H9 (cell line): ENCODE results near the gene RNF130. TPM values are rescaled to one million over a fixed set of nuclear protein-coding genes. Genes with fewer than 3 reads are reported as not detected.

ENCODE experiments used
- DNase-seq: peaks from one replicate; pipeline ENCODE4 v3.0.0-alpha.2; 2017
- H2AFZ ChIP-seq: one replicate; pipeline ENCODE4 v1.6.1; 2013; ENCODE audit warnings: mild to moderate bottlenecking, low read length, control low read depth, moderate library complexity
- H2AK5ac ChIP-seq: 2 replicates; pipeline ENCODE4 v1.6.1; 2013; ENCODE audit warnings: low read length, control low read depth, mixed read lengths; ENCODE audit not compliant: insufficient read length
- H2BK120ac ChIP-seq: one replicate; pipeline ENCODE4 v1.6.1; 2013; ENCODE audit warnings: low read depth, mild to moderate bottlenecking, low read length, control low read depth, inconsistent platforms; ENCODE audit not compliant: poor library complexity, severe bottlenecking
- H2BK12ac ChIP-seq: 2 replicates; pipeline ENCODE4 v1.6.1; 2013; ENCODE audit warnings: low read length, control low read depth, mixed read lengths, low read depth; ENCODE audit not compliant: insufficient read length
- H2BK15ac ChIP-seq: 2 replicates; pipeline ENCODE4 v1.6.1; 2013; ENCODE audit warnings: low read depth, low read length, control low read depth
- H2BK20ac ChIP-seq: one replicate; pipeline ENCODE4 v1.6.1; 2013; ENCODE audit warnings: low read depth, mild to moderate bottlenecking, low read length, control low read depth, inconsistent platforms; ENCODE audit not compliant: poor library complexity, severe bottlenecking
- H2BK5ac ChIP-seq: 2 replicates; pipeline ENCODE4 v1.6.1; 2013; ENCODE audit warnings: low read length, control low read depth, mixed read lengths; ENCODE audit not compliant: insufficient read length
- H3K14ac ChIP-seq: 2 replicates; pipeline ENCODE4 v1.6.1; 2013; ENCODE audit warnings: low read length, control low read depth; ENCODE audit not compliant: insufficient read depth
- H3K18ac ChIP-seq: 2 replicates; pipeline ENCODE4 v1.6.1; 2013; ENCODE audit warnings: low read depth, mild to moderate bottlenecking, mixed read lengths, low read length, control low read depth; ENCODE audit not compliant: insufficient read length
- H3K23ac ChIP-seq: 2 replicates; pipeline ENCODE4 v1.6.1; 2013; ENCODE audit warnings: low read length, control low read depth, mixed read lengths, low read depth; ENCODE audit not compliant: insufficient read length
- H3K23me2 ChIP-seq: 2 replicates; pipeline ENCODE4 v1.6.1; 2013; ENCODE audit warnings: low read depth, mild to moderate bottlenecking, mixed read lengths, low read length, control low read depth; ENCODE audit not compliant: insufficient read length, poor library complexity, severe bottlenecking
- H3K27ac ChIP-seq: 2 replicates; pipeline ENCODE4 v1.5.1; 2013; ENCODE audit warnings: low read length, control low read depth, mixed read lengths, low read depth; ENCODE audit not compliant: insufficient read length
- H3K27me3 ChIP-seq: 2 replicates; pipeline ENCODE4 v1.6.1; 2013; ENCODE audit warnings: low read length, control low read depth, inconsistent platforms; ENCODE audit not compliant: insufficient read depth
- H3K4ac ChIP-seq: 2 replicates; pipeline ENCODE4 v1.6.1; 2013; ENCODE audit warnings: low read depth, mild to moderate bottlenecking, control low read depth, inconsistent platforms, low read length, moderate library complexity
- H3K4me1 ChIP-seq: 2 replicates; pipeline ENCODE4 v1.6.1; 2013; ENCODE audit warnings: low read length, control low read depth, inconsistent platforms; ENCODE audit not compliant: insufficient read depth
- H3K4me2 ChIP-seq: 2 replicates; pipeline ENCODE4 v1.6.1; 2013; ENCODE audit warnings: low read length, control low read depth, mixed read lengths; ENCODE audit not compliant: insufficient read length, insufficient read depth
- H3K56ac ChIP-seq: 2 replicates; pipeline ENCODE4 v1.6.1; 2013; ENCODE audit warnings: low read depth, mild to moderate bottlenecking, mixed read lengths, low read length, control low read depth; ENCODE audit not compliant: insufficient read length
- H3K79me1 ChIP-seq: 2 replicates; pipeline ENCODE4 v1.6.1; 2013; ENCODE audit warnings: low read depth, mild to moderate bottlenecking, moderate library complexity, low read length, control low read depth, inconsistent platforms; ENCODE audit not compliant: insufficient read depth, poor library complexity, severe bottlenecking
- H3K79me2 ChIP-seq: 2 replicates; pipeline ENCODE4 v1.6.1; 2013; ENCODE audit warnings: low read length, control low read depth, inconsistent platforms; ENCODE audit not compliant: insufficient read depth
- H3K9ac ChIP-seq: 2 replicates; pipeline ENCODE4 v1.6.1; 2013; ENCODE audit warnings: low read length, control low read depth, mixed read lengths; ENCODE audit not compliant: insufficient read length; ENCODE audit errors: extremely low read depth
- H3K9me3 ChIP-seq: one replicate; pipeline ENCODE4 v1.6.1; 2013; ENCODE audit warnings: low read depth, low read length, inconsistent platforms; ENCODE audit not compliant: control insufficient read depth
- H3T11ph ChIP-seq: one replicate; pipeline ENCODE4 v1.6.1; 2013; ENCODE audit warnings: mild to moderate bottlenecking, low read length, control low read depth, inconsistent platforms
- H4K20me1 ChIP-seq: one replicate; pipeline ENCODE4 v1.6.1; 2013; ENCODE audit not compliant: control insufficient read depth, insufficient read length, insufficient read depth
- H4K5ac ChIP-seq: 2 replicates; pipeline ENCODE4 v1.6.1; 2013; ENCODE audit warnings: low read depth, mild to moderate bottlenecking, mixed read lengths, low read length, control low read depth; ENCODE audit not compliant: insufficient read length
- H4K8ac ChIP-seq: replicated peaks from 2 replicates; pipeline ENCODE4 v1.6.1; 2013; ENCODE audit warnings: low read length, control low read depth, mixed read lengths, low read depth; ENCODE audit not compliant: insufficient read length
- H4K91ac ChIP-seq: 2 replicates; pipeline ENCODE4 v1.6.1; 2013; ENCODE audit warnings: low read depth, mild to moderate bottlenecking, moderate library complexity, mixed read lengths, low read length, control low read depth; ENCODE audit not compliant: insufficient read length
- H3K27ac Mint-ChIP-seq, 3 experiments: 2 replicates in 2 of 3; 3 replicates in 1 of 3; pipeline ENCODE4 v1.8.0; 2020 to 2021; ENCODE audit warnings: mixed read lengths in 3 of 3, mild to moderate bottlenecking in 1 of 3, moderate library complexity in 1 of 3
- H3K27me3 Mint-ChIP-seq: 2 replicates; pipeline ENCODE4 v1.8.0; 2021; ENCODE audit warnings: low read depth, mild to moderate bottlenecking, moderate library complexity, mixed read lengths
- H3K36me3 Mint-ChIP-seq, 3 experiments: 2 replicates in 2 of 3; 3 replicates in 1 of 3; pipeline ENCODE4 v1.8.0; 2020 to 2021; ENCODE audit warnings: low read depth in 3 of 3, mixed read lengths in 3 of 3; ENCODE audit not compliant: insufficient read depth in 1 of 3
- H3K4me1 Mint-ChIP-seq, 2 experiments: 2 replicates each; pipeline ENCODE4 v1.8.0; 2020; ENCODE audit warnings: mixed read lengths in 2 of 2
- H3K4me3 Mint-ChIP-seq, 2 experiments: 2 replicates in 1 of 2; 3 replicates in 1 of 2; pipeline ENCODE4 v1.8.0; 2020 to 2021; ENCODE audit warnings: mild to moderate bottlenecking in 2 of 2, mixed read lengths in 2 of 2, moderate library complexity in 1 of 2
- H3K9me3 Mint-ChIP-seq, 2 experiments: 2 replicates in 1 of 2; 3 replicates in 1 of 2; pipeline ENCODE4 v1.8.0; 2020; ENCODE audit warnings: mild to moderate bottlenecking in 2 of 2, mixed read lengths in 2 of 2, moderate library complexity in 1 of 2
- WGBS: extraction: QIAGEN DNeasy Blood & Tissue Kit; methylation state at CpG from one replicate; pipeline ENCODE4 v1.1.7; 2013; ENCODE audit warnings: missing lambda C conversion rate, low lambda C conversion rate, mixed read lengths; ENCODE audit not compliant: insufficient read length; ENCODE audit errors: extremely low coverage; 5-methylcytosine and 5-hydroxymethylcytosine counted together
- total RNA-seq: library from RNA; stranded (reverse); gene quantifications from 2 replicates; pipeline ENCODE4 v1.2.1, GENCODE V29; 2021
- TF ChIP-seq, protein P1 (sequence below): fragments of 200-600 bp; sonication (generic); conservative IDR thresholded peaks from 3 replicates; pipeline ENCODE4 v1.8.0; 2021; ENCODE audit warnings: antibody characterized with exemption, mild to moderate bottlenecking

Gene RNF130
- total RNA-seq, 1 experiment from 2014 or later, result 80.0 TPM

DNA sequence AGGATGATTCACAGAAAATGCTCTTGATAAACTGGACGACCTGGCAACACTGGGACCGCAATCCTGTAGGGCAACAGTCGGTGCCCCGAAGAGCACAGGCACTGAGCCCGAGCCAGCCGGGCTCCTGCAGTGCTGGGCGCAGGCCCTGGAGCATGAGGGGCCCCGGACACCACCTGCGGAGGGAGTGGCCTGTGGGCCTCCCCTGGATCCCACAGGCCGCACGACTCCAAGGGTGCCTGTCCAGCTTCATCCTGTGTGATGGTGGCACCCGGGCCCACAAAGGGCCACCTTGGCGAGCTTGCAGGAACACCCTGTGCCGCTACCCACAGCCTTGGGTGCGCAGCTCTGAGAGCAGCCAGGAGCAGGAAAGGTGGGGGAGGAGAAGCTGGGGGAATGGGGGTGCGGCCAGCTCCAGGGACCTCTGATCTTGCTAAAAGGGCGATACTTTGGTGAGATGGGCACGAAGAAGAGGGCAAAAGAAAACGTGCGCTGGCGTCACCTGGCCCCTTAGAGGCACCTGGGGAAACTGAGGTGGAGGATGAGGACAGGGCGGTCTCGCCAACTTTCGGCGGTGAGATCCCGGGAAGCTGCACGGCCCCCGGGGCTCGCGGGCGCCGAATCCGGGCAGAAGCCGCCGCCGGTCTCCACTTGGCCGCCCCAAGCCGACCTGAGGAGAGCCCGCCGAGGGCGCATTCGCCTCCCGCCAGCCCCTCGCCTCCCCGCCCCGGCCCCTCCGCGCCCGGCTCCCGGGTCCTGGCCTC is 164.6 kb downstream of the RNF130 start:
- Mint-ChIP-seq H3K27me3 (peaks cover 2% of the 10 kb centered on the region), H3K36me3 (peaks cover 9 to 33% (median 25%) of the 10 kb centered on the region in 3 experiments), H3K4me1 (peaks cover 0 to 11% of the 10 kb centered on the region in 2 experiments; a peak in 3 of 4 replicates), H3K4me3 (peak overlapping the region; percentile 76 to 87), H3K9me3 (no peaks in the 10 kb centered on the region; a peak in 1 of 5 replicates), H3K27ac (peak overlapping the region in 1 of 3 experiments; percentile 72; a peak in 2 of 7 replicates)
- no CpG with 5 or more reads among the region's 50 CpGs for WGBS
- H4K5ac ChIP-seq, result no peak overlapping the region
- TF ChIP-seq, protein P1, sequence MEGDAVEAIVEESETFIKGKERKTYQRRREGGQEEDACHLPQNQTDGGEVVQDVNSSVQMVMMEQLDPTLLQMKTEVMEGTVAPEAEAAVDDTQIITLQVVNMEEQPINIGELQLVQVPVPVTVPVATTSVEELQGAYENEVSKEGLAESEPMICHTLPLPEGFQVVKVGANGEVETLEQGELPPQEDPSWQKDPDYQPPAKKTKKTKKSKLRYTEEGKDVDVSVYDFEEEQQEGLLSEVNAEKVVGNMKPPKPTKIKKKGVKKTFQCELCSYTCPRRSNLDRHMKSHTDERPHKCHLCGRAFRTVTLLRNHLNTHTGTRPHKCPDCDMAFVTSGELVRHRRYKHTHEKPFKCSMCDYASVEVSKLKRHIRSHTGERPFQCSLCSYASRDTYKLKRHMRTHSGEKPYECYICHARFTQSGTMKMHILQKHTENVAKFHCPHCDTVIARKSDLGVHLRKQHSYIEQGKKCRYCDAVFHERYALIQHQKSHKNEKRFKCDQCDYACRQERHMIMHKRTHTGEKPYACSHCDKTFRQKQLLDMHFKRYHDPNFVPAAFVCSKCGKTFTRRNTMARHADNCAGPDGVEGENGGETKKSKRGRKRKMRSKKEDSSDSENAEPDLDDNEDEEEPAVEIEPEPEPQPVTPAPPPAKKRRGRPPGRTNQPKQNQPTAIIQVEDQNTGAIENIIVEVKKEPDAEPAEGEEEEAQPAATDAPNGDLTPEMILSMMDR, result no peak
- no peak overlapping the region for H2BK12ac ChIP-seq
- no peak overlapping the region for H3K9ac ChIP-seq
- H3T11ph ChIP-seq, result no peak overlapping the region
- H3K4me1 ChIP-seq, result no peaks in the 10 kb centered on the region
- no peaks in the 10 kb centered on the region for H3K9me3 ChIP-seq
- no peak overlapping the region for H2BK15ac ChIP-seq
- no peak overlapping the region for H2AK5ac ChIP-seq
- H3K27me3 ChIP-seq, result no peaks in the 10 kb centered on the region
- peak overlapping the region; percentile 39; the same call in 1 of the 2 replicates for H3K14ac ChIP-seq
- H3K18ac ChIP-seq, result no peak overlapping the region
- H3K23me2 ChIP-seq, result peaks cover 4% of the 10 kb centered on the region
- H3K79me2 ChIP-seq, result no peaks in the 10 kb centered on the region
- H2BK120ac ChIP-seq, result no peak overlapping the region
- peak; percentile 56 for DNase-seq
- no peak overlapping the region for H2AFZ ChIP-seq
- H3K79me1 ChIP-seq, result no peaks in the 10 kb centered on the region
- H4K20me1 ChIP-seq, result no peaks in the 10 kb centered on the region
- H3K23ac ChIP-seq, result no peak overlapping the region
- H3K27ac ChIP-seq, result no peak overlapping the region
- no peak overlapping the region for H2BK5ac ChIP-seq
- H4K91ac ChIP-seq, result no peak overlapping the region
- H3K4ac ChIP-seq, result no peak overlapping the region
- H3K56ac ChIP-seq, result no peak overlapping the region
- no peak overlapping the region for H2BK20ac ChIP-seq
- H3K4me2 ChIP-seq, result peak overlapping the region; percentile 76
- H4K8ac ChIP-seq, result no peak overlapping the region
